HCT116 (cell line): ENCODE data around the gene TAF3. TPM values are rescaled to one million over a fixed set of nuclear protein-coding genes. Genes with fewer than 3 reads are reported as not detected.

Experiments used
- ATAC-seq: fragments of 200-7000 bp; cut with Tn5 transposase; 2 replicates; pipeline ENCODE4 v1.9.1; 2020; ENCODE audit warnings: mild to moderate bottlenecking, moderate library complexity
- BruUV-seq: library from RNA; stranded (reverse); fragments of 400-500 nt; replicated peaks from 2 replicates; lab custom pipeline; 2021; lab: Mats Ljungman, UMichigan
- CTCF ChIA-PET: fragments of 300-600 bp; sonication (Branson Sonifier 250); formaldehyde crosslinking; loops from one replicate; lab custom pipeline; 2021; ENCODE audit warnings: antibody characterized with exemption; lab: Charles Lee
- POLR2A ChIA-PET: fragments of 300-600, 350-600 bp; sonication (Branson Sonifier 250); formaldehyde crosslinking; loops from one replicate; lab custom pipeline; 2021; ENCODE audit warnings: antibody characterized with exemption; lab: Charles Lee
- RAD21 ChIA-PET, 2 experiments: fragments of 300-600 bp; sonication (Branson Sonifier 250); formaldehyde crosslinking; loops; one replicate each; lab custom pipeline; 2023; ENCODE audit warnings: low total read pairs in 2 of 2; ENCODE audit not compliant: uncharacterized antibody in 2 of 2, unreplicated experiment in 2 of 2, low non-redundant PET in 1 of 2; lab: Charles Lee
- DNase-seq: peaks from one replicate; pipeline ENCODE4 v3.0.0-alpha.2; 2010; ENCODE audit warnings: low read depth, low spot score
- H2AFZ ChIP-seq: fragments of 200-600 bp; shearing (Covaris generic), sonication (generic); 2 replicates; pipeline ENCODE4 v1.6.1; 2017; ENCODE audit warnings: low read depth, mixed run types, mixed read lengths, antibody characterized with exemption, low read length; ENCODE audit not compliant: poor library complexity, severe bottlenecking
- H3K27ac ChIP-seq: 2 replicates; pipeline ENCODE4 v1.5.1; 2012; ENCODE audit warnings: low read depth, low read length
- H3K27me3 ChIP-seq: fragments of 200-600 bp; sonication (generic); 2 replicates; pipeline ENCODE4 v1.6.1; 2016; ENCODE audit warnings: mixed run types, low read length, mixed read lengths; ENCODE audit not compliant: insufficient read depth
- H3K36me3 ChIP-seq, 2 experiments: fragments of 200-500 bp in 1 of 2; fragments of 200-600 bp in 1 of 2; sonication (Bioruptor generic) in 1 of 2; sonication (generic) in 1 of 2; 2 replicates each; pipeline versions ENCODE4 v1.5.1 to v1.6.1; 2014 to 2016; ENCODE audit warnings: low read length in 2 of 2, inconsistent platforms in 1 of 2, mixed read lengths in 1 of 2, mixed run types in 1 of 2; ENCODE audit not compliant: insufficient read depth in 2 of 2, control insufficient read depth in 1 of 2
- H3K4me1 ChIP-seq, 2 experiments: fragments of 200-600 bp in 1 of 2; sonication (generic) in 1 of 2; 2 replicates each; pipeline versions ENCODE4 v1.5.1 to v1.6.1; 2012 to 2017; ENCODE audit warnings: low read length in 2 of 2, inconsistent platforms in 1 of 2, mild to moderate bottlenecking in 1 of 2, mixed read lengths in 1 of 2, mixed run types in 1 of 2, moderate library complexity in 1 of 2; ENCODE audit not compliant: insufficient read depth in 2 of 2, control insufficient read depth in 1 of 2
- H3K4me2 ChIP-seq: fragments of 200-600 bp; sonication (generic); 2 replicates; pipeline ENCODE4 v1.6.1; 2017; ENCODE audit warnings: mixed run types, low read length, mixed read lengths
- H3K4me3 ChIP-seq, 2 experiments: fragments of 200-600 bp in 1 of 2; sonication (generic) in 1 of 2; replicated peaks in 1 of 2; 2 replicates each; pipeline ENCODE4 v1.5.1; 2011 to 2016; ENCODE audit warnings: low read length in 2 of 2, control low read depth in 1 of 2, low read depth in 1 of 2, mild to moderate bottlenecking in 1 of 2, mixed read lengths in 1 of 2, mixed run types in 1 of 2
- H3K79me2 ChIP-seq: fragments of 200-600 bp; sonication (generic); 2 replicates; pipeline ENCODE4 v1.6.1; 2017; ENCODE audit warnings: mild to moderate bottlenecking, mixed run types, low read length, moderate library complexity, mixed read lengths; ENCODE audit not compliant: insufficient read depth
- H3K9ac ChIP-seq: fragments of 200-600 bp; sonication (generic); 2 replicates; pipeline ENCODE4 v1.6.1; 2016; ENCODE audit warnings: low read length, mixed read lengths
- H3K9me2 ChIP-seq: fragments of 200-600 bp; sonication (generic), shearing (Covaris generic); 2 replicates; pipeline ENCODE4 v1.6.1; 2017; ENCODE audit warnings: mixed run types, mild to moderate bottlenecking, moderate library complexity; ENCODE audit not compliant: insufficient read depth
- H3K9me3 ChIP-seq, 2 experiments: fragments of 200-500 bp in 1 of 2; fragments of 200-600 bp in 1 of 2; sonication (Bioruptor generic) in 1 of 2; sonication (generic) in 1 of 2; 2 replicates each; pipeline ENCODE4 v1.6.1; 2014 to 2017; ENCODE audit warnings: low read length in 2 of 2, mixed read lengths in 2 of 2, inconsistent platforms in 1 of 2, low read depth in 1 of 2, mild to moderate bottlenecking in 1 of 2, mixed run types in 1 of 2, moderate library complexity in 1 of 2; ENCODE audit not compliant: control insufficient read depth in 1 of 2, insufficient read depth in 1 of 2
- H4K20me1 ChIP-seq: fragments of 200-600 bp; sonication (generic), shearing (Covaris generic); 2 replicates; pipeline ENCODE4 v1.6.1; 2017; ENCODE audit warnings: mixed run types, mild to moderate bottlenecking, moderate library complexity; ENCODE audit not compliant: insufficient read depth
- CBX3 ChIP-seq: IDR thresholded peaks from 2 replicates; pipeline ENCODE4 v1.6.1; 2012; ENCODE audit warnings: low read depth
- CEBPB ChIP-seq: IDR thresholded peaks from 2 replicates; pipeline ENCODE4 v1.6.1; 2012; ENCODE audit warnings: low read depth
- CTCF ChIP-seq, 3 experiments: fragments of 200-600 bp in 1 of 3; sonication (generic) in 1 of 3; IDR thresholded peaks in 2 of 3; conservative IDR thresholded peaks in 1 of 3; 2 replicates each; pipeline ENCODE4 v1.5.1; 2012 to 2017; ENCODE audit warnings: low read depth in 2 of 3, low read length in 2 of 3, antibody characterized with exemption in 1 of 3, borderline replicate concordance in 1 of 3, control low read depth in 1 of 3, mild to moderate bottlenecking in 1 of 3, mixed read lengths in 1 of 3, mixed run types in 1 of 3, moderate library complexity in 1 of 3; ENCODE audit not compliant: insufficient read depth in 1 of 3
- ELF1 ChIP-seq: IDR thresholded peaks from 2 replicates; pipeline ENCODE4 v1.6.1; 2012; ENCODE audit warnings: low read depth, borderline replicate concordance
- EZH2 ChIP-seq: fragments of 200-600 bp; sonication (generic); IDR thresholded peaks from 2 replicates; pipeline ENCODE4 v1.6.1; 2017; ENCODE audit warnings: antibody characterized with exemption, mixed run types
- EZH2phosphoT487 ChIP-seq: fragments of 200-600 bp; IDR thresholded peaks from 2 replicates; pipeline ENCODE4 v1.6.1; 2018; ENCODE audit warnings: antibody characterized with exemption, borderline replicate concordance
- FOSL1 ChIP-seq: IDR thresholded peaks from 2 replicates; pipeline ENCODE4 v1.6.1; 2012; ENCODE audit warnings: low read depth
- MAX ChIP-seq: IDR thresholded peaks from 2 replicates; pipeline ENCODE4 v1.6.1; 2012
- POLR2A ChIP-seq: IDR thresholded peaks from 2 replicates; pipeline ENCODE4 v1.7.0; 2011; ENCODE audit warnings: borderline replicate concordance; ENCODE audit not compliant: insufficient read depth, insufficient read length; ENCODE audit errors: extremely low read depth
- POLR2AphosphoS5 ChIP-seq: IDR thresholded peaks from 2 replicates; pipeline ENCODE4 v1.6.1; 2011; ENCODE audit warnings: mild to moderate bottlenecking, low read depth, low read length, moderate library complexity
- RAD21 ChIP-seq: IDR thresholded peaks from 2 replicates; pipeline ENCODE4 v1.6.1; 2012; ENCODE audit warnings: low read depth, mild to moderate bottlenecking
- SIN3A ChIP-seq: IDR thresholded peaks from 2 replicates; pipeline ENCODE4 v1.6.1; 2012; ENCODE audit warnings: low read depth
- SP1 ChIP-seq: IDR thresholded peaks from 2 replicates; pipeline ENCODE4 v1.6.1; 2012; ENCODE audit warnings: low read depth
- SRF ChIP-seq: IDR thresholded peaks from 2 replicates; pipeline ENCODE4 v1.6.1; 2012; ENCODE audit warnings: low read depth
- TCF7L2 ChIP-seq: IDR thresholded peaks from 2 replicates; pipeline ENCODE4 v1.7.0; 2011; ENCODE audit warnings: borderline replicate concordance, inconsistent platforms; ENCODE audit not compliant: insufficient read depth, insufficient read length; ENCODE audit errors: extremely low read depth
- YY1 ChIP-seq: IDR thresholded peaks from 2 replicates; pipeline ENCODE4 v1.6.1; 2011; ENCODE audit warnings: low read length, low read depth, moderate library complexity, mild to moderate bottlenecking; ENCODE audit not compliant: insufficient replicate concordance; ENCODE audit errors: extremely low read depth
- ZNF274 ChIP-seq: fragments of 200-500 bp; sonication (Bioruptor generic); IDR thresholded peaks from 2 replicates; pipeline ENCODE4 v1.6.1; 2014; ENCODE audit warnings: mild to moderate bottlenecking, low read depth, low read length, inconsistent platforms
- intact Hi-C: fragments of 100-400 bp; cut with micrococcal nuclease; formaldehyde crosslinking; loops from 2 replicates; pipeline ENCODE4 v1.10.0; 2022
- total RNA-seq: library from RNA; stranded (reverse); gene quantifications from one replicate; pipeline ENCODE4 v1.2.1, GENCODE V29; 2021; ENCODE audit not compliant: unreplicated experiment
- TF ChIP-seq, protein P1 (sequence below): IDR thresholded peaks from 2 replicates; pipeline ENCODE4 v1.6.1; 2012

Gene TAF3
- total RNA-seq, 1 experiment from 2014 or later = 8.0 TPM

DNA sequence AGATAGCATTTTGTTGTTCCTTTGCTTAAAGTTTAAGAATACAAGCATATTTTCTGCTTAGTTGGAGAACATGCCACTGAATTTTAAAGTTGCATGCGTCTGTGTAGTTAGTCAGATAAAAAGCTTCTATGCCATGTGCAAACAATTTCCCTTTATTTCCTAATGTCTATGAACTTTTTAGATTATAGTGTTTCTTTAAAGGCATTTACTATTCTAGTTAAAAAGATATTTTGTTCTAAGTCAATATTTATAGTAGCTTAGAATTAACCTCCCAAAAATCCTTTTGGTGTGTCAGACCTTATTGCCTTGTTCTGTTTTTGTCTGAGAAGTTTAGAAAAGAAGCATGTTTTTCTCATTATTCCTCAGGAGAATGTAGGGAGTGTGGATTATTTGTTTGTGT lies 137.1 kb downstream of the TAF3 start:
- POLR2A ChIA-PET = no interaction called here
- Histone ChIP-seq H3K36me3 (no peaks in the 10 kb centered on the region), H3K79me2 (no peaks in the 10 kb centered on the region), H3K27ac (no peak overlapping the region), H3K4me1 (peaks cover 0 to 4% of the 10 kb centered on the region in 2 experiments; a peak in 1 of 4 replicates), H3K4me2 (no peak overlapping the region), H3K9me2 (no peaks in the 10 kb centered on the region), H3K4me3 (no peak overlapping the region), H4K20me1 (no peaks in the 10 kb centered on the region), H2AFZ (no peak overlapping the region), H3K27me3 (no peaks in the 10 kb centered on the region), H3K9ac (no peak overlapping the region), H3K9me3 (no peaks in the 10 kb centered on the region)
- intact Hi-C loops = no loop called here
- TF ChIP-seq SIN3A (no peak), EZH2 (no peak), CEBPB (no peak), ELF1 (no peak), POLR2AphosphoS5 (no peak), RAD21 (no peak), TCF7L2 (no peak), MAX (no peak), EZH2phosphoT487 (no peak), POLR2A (no peak), ZNF274 (no peak), FOSL1 (no peak), CBX3 (no peak), CTCF (IDR thresholded peaks at IDR 0.05 in 2 of 3, conservative IDR thresholded peaks at IDR 0.05 in 1 of 3; ENCODE audit: borderline replicate concordance in 1 of 3, insufficient read depth in 1 of 3, low read depth in 2 of 3, low read length in 2 of 3) (no peak), YY1 (no peak), SRF (no peak), SP1 (no peak)
- TF ChIP-seq, protein P1, sequence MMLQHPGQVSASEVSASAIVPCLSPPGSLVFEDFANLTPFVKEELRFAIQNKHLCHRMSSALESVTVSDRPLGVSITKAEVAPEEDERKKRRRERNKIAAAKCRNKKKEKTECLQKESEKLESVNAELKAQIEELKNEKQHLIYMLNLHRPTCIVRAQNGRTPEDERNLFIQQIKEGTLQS = no peak
- BruUV-seq = no TSS peak
- RAD21 ChIA-PET = no interaction called here
- CTCF ChIA-PET = no interaction called here
- ATAC-seq (no peak), DNase-seq (no peak)
